NCI-H2029 treated with DMSO at 0.1 percent for 48 hours (cell line): Measurements from ENCODE around the gene MAB21L2.
"Not testable (repeated sequence)": the region's sequence is repeated elsewhere in the genome, so short reads cannot be mapped to it uniquely, and the experiment has no call there.

Source experiments
- DNase-seq: peaks from one replicate; lab custom pipeline; 2025; lab: John Stamatoyannopoulos, UW

Gene MAB21L2

GRCh38 chr4:150582146-150582872, at the start of gene MAB21L2:
Gene MAB21L2, plus strand, starts transcription at chr4:150582151. Its CDS starts 879 bp downstream, at chr4:150583030.
- no peak for DNase-seq

DNA sequence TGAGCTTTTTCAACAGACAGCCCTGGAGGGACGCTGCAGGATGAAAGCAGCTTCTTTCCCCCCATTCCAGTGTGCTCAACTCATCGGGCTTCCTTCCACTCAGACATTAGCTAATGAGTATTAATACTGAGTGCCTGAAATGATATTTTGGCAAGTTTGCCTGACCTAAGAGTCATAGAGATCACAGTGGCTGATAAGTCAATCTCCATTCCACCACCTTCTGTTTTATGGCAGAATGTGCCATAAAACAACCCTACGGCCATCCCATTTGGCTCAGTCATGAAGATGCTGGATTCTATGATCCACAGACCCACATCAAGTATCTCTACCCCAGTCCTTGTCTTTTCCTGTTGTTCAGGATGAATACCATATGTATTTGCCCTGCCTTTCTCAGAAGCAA, 48.3 kb upstream of the MAB21L2 start:
- no peak for DNase-seq

DNA sequence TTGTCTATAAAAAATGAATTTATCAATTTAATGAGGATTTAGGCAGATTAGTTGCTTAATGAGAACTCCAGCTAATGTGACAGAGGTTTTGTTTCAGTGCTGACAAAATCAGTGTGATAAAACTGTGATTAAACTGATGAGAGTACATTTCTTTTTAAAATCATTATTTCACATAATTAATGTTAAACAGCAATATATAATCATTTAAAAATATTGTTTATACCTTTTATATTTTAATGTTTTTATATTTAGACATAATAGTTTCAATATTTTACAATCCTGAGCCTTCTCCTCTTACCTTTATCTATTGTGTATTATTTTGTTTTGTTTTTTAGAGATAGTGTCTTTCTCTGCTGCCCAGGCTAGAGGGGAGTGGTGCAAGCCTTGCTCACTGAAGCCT, 47.1 kb upstream of the MAB21L2 start:
- DNase-seq: no peak

DNA sequence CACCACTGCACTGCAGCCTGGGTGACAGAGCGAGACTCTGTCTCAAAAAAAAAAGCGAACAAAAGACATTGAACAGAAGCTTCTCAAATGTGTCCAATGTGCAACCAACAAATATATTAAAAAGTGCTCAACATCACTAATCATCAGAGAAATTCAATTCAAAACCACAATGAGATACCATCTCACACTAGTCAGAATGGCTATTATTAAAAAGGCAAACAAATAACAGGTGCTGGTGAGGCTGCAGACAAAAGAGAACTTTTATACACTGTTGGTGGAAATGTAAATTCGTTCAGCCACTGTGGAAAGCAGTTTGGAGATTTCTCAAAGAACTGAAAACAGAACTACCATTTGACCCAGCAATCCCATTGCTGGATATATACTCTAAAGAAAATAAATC, 44.0 kb upstream of the MAB21L2 start:
- DNase-seq: not testable (repeated sequence)

GRCh38 chr4:150540536-150540935, 41.4 kb upstream of the MAB21L2 start:
- no peak for DNase-seq

- no peak for DNase-seq
Observed at GRCh38 chr4:150540959-150541360, 41.0 kb upstream of the MAB21L2 start.

- DNase-seq: no peak
Observed at GRCh38 chr4:150541681-150542080, 40.3 kb upstream of the MAB21L2 start.

GRCh38 chr4:150543042-150543441, 38.9 kb upstream of the MAB21L2 start:
- DNase-seq: no peak

DNA sequence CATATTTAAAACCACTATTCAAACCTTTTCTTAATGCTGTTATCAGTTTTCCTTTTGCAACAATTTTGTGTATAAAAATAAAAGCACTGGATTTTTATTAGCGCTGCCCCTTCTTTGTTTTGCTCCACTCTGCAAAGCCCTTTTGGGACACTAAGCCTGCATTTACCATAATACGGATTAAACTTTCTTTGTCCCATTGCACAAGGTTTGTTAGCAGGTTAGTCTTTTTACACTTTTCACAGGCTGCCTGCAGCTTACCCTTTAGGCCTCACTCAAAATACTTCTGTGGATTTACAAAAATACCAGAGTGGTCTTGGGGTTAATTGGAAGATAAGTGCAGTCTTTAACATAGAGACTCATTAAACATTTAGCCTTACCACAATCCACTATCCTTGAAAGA, 35.7 kb upstream of the MAB21L2 start:
- DNase-seq: no peak

- no peak for DNase-seq
Observed at GRCh38 chr4:150547154-150547838, 34.7 kb upstream of the MAB21L2 start.

- DNase-seq: not testable (repeated sequence)
Observed at GRCh38 chr4:150557811-150558210, 24.1 kb upstream of the MAB21L2 start.

DNA sequence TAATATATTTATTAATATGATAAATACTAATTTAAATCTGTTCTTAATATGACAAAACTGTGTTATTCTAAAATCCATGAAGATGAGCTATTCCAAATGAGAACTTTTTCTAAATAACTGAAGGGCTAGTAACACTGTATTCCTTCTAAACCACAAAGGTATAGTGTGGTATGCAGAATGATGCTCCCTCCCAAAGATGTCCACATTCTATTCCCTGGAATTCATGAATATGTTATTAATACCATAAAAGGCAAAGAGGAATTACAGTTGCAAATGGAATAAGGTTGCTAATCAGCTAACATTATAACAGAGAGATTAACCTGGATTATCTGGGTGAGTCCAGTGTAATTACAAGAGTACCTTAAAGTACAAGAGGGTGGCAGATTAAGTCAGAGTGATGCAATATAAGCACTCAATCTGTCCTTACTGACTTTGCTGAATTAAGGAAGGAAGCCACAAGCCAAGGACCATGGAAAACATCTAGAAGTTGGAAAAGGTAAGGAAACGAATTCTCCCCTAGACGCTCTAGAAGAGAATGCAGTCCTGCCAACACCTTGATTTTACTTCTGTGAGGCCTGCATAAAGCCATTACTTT, 20.7 kb upstream of the MAB21L2 start:
- no peak for DNase-seq

- no peak for DNase-seq
Observed at GRCh38 chr4:150562250-150562649, 19.7 kb upstream of the MAB21L2 start.

DNA sequence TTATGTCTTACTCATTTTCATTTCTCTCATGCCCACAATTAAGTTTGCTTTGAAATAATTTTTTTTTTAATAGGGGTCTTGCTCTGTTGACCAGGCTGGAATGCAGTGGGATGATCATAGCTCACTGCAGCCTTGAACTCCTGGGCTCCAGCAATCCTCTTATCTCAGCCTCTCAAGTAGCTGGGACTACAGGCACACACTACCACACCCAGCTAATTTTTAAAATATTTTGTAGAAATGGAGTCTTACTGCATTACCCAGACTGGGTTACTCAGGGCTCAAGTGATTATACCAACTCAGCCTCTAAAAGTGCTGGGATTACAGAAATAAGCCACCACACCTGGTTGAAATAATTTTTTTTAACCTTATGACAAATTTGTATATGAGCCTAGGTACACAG, 19.2 kb upstream of the MAB21L2 start:
- no peak for DNase-seq

DNA sequence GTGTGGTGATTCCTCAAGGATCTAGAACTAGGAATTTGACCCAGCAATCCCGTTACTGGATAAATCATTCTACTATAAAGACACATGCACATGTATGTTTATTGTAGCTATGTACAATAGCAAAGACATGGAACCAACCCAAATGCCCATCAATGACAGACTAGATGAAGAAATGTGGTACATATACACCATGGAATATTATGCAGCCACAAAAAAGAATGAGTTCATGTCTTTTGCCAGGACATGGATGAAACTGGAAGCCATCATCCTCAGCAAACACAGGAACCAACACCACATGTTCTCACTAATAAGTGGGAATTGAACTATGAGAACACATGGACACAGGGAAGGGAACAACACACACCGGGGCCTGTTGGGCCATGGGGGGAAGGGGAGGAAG, 17.0 kb upstream of the MAB21L2 start:
- not testable (repeated sequence) for DNase-seq

DNA sequence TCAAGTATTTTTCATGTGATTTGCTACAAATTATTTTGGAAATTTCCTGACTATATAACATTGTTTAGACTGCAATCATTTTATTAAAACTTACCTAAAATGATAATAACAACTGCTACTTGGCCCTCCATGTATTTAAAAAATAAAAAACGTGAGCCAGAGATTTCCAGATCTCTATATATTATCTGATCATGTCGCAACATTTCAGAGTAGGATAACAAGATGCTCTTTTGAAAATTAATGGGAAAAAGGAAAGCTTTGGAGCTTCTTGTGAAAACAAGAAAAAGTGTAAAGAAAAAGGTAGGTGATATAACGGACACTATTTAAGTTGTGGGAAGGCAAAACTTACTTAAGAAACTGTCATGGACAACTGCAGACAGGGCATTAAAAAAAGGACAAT, 14.9 kb upstream of the MAB21L2 start:
- no peak for DNase-seq

DNA sequence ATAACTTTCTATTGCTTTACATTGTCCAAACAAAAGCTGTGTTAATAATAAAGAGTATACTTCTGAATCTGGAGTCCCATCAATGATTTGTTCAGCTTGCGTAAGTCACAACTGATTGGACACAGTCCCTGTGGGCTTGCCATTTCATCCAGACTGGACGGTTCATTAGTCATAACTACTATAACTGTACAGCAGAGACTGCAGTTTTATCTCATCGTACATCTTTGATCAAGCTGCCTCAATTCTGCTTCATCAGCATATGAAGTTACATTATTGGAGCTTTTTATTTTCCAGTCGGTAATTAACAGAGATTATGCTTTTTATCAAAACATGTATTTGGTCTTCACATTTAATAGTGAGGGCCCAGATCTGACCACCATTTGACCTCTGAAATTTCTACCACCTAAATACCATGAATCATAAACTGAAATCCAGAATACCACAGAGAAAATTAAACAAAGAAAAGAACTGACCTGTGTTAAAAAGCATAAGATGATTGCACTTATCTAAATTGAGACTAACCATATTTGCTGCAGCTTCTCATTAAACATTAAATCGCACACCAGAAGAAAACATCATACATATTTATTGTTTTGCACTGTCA, 12.5 kb upstream of the MAB21L2 start:
- DNase-seq: no peak

DNA sequence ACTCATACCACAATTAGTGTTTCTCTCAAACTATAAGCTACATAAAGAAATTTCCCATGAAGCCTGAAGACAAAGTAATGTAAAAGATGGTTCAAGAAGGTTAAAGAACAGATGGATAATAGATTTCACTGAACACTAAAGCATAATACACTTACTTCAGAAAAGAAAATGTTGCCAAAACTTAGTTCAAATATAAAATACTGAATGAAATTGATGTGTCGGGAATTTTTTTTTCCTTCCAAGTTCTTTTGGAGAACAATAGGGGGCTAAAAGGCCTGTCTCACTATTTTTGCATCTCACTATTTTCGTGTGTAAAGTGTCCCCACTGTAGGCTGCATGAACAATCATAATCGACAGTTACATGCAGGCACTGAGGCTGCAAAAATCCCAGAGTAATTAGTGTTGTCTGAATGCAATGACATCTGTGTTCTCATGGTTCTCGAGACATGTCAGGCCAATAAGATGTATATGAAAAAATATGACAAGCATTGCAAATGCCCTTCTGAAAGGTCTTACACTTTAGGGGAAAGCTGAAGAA, 11.9 kb upstream of the MAB21L2 start:
- no peak for DNase-seq

GRCh38 chr4:150570862-150571261, 11.1 kb upstream of the MAB21L2 start:
- DNase-seq: no peak

DNA sequence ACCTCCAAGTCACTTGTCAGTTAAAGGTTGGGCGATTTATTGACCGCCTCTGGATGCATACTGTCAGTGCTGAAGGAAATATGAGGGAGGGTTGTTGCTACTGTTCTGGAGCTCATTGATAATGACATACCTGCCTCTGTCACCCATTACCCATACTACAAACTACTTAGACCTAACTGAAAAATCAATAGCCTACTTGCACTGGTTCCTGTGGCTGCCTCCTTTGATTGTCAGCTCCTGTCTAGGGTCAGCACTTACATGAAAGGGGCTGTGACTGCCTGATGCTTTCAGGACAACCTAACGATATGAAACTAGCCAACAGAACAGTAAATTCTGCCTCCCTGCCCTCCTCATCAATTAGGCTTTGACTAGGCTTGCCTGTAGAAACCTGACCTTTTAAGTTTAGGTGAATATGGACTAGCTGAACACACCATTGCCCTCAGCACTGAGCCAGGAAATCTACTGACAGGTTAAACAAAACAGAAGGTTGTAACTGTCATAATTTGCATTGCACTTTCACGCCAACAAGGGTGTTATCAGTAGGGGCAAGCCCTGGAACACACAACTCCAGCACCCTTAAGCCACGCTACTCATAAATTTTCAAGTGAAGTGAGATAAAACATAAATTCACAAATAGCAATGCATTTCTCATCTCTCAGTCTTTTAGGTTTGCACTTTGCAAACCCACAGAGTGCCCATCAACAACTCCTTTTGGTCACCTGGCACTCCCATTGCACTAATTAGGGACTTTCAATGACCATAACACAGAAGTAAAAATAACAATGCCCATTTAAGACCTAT, 9.0 kb upstream of the MAB21L2 start:
- no peak for DNase-seq

- no peak for DNase-seq
Observed at GRCh38 chr4:150573534-150573933, 8.4 kb upstream of the MAB21L2 start.

GRCh38 chr4:150574678-150575077, 7.3 kb upstream of the MAB21L2 start:
- no peak for DNase-seq
